K562 (cell line): ENCODE data around the gene HPS1. TPM values are rescaled to one million over a fixed set of nuclear protein-coding genes. Genes with fewer than 3 reads are reported as not detected.

Experiments
- ATAC-seq: fragments of 200-7000 bp; cut with Tn5 transposase; 3 replicates; pipeline ENCODE4 v1.9.1; 2020; ENCODE audit warnings: moderate library complexity
- BruUV-seq: library from RNA; stranded (reverse); fragments of 400-500 nt; replicated peaks from 2 replicates; lab custom pipeline; 2021; lab: Mats Ljungman, UMichigan
- CTCF ChIA-PET: fragments of 300-600 bp; formaldehyde crosslinking; extraction: SDS; loops from one replicate; lab custom pipeline; 2021; ENCODE audit warnings: low intra/inter-chr PET ratio; lab: Yijun Ruan, JAX
- POLR2A ChIA-PET: fragments of 300-600, 350-650 bp; sonication (Branson Sonifier 250); formaldehyde crosslinking; extraction: SDS; loops from one replicate; lab custom pipeline; 2021; ENCODE audit warnings: antibody characterized with exemption, inconsistent platforms; lab: Yijun Ruan, JAX
- DNase-seq, 4 experiments: peaks; one replicate each; pipeline versions ENCODE4 v3.0.0 to v3.0.0-alpha.2; 2011 to 2018; ENCODE audit warnings: low spot score in 3 of 4, mixed read lengths in 3 of 4; ENCODE audit errors: extremely low read depth in 1 of 4
- FAIRE-seq: peaks from 2 replicates; lab custom pipeline; 2011; peaks lifted over from hg19 to GRCh38; lab: Jason Lieb, UNC
- H2AFZ ChIP-seq: 2 replicates; pipeline ENCODE4 v1.6.0; 2011; ENCODE audit warnings: low read depth, low read length, control low read depth, inconsistent platforms
- H3K27ac ChIP-seq: fragments of 200-600 bp; 3 replicates; pipeline ENCODE4 v1.8.0; 2011; ENCODE audit warnings: low read depth, mild to moderate bottlenecking, control low read depth, inconsistent platforms, low read length, moderate library complexity, mixed read lengths; ENCODE audit errors: extremely low read depth
- H3K27me3 ChIP-seq, 2 experiments: fragments of 300-600 bp in 1 of 2; 2 replicates in 1 of 2; 3 replicates in 1 of 2; pipeline versions ENCODE4 v1.6.0 to v1.8.0; 2011; ENCODE audit warnings: inconsistent platforms in 2 of 2, low read length in 2 of 2, mild to moderate bottlenecking in 1 of 2, mixed read lengths in 1 of 2, moderate library complexity in 1 of 2; ENCODE audit not compliant: control insufficient read depth in 2 of 2, insufficient read depth in 2 of 2
- H3K36me3 ChIP-seq: fragments of 300-600 bp; 3 replicates; pipeline ENCODE4 v1.8.0; 2011; ENCODE audit warnings: mild to moderate bottlenecking, low read length, inconsistent platforms; ENCODE audit not compliant: control insufficient read depth, insufficient read depth
- H3K4me1 ChIP-seq, 2 experiments: fragments of 200-600 bp in 1 of 2; replicated peaks in 1 of 2; 2 replicates in 1 of 2; 3 replicates in 1 of 2; pipeline versions ENCODE4 v1.5.1 to v1.8.0; 2011; ENCODE audit warnings: inconsistent platforms in 2 of 2, low read length in 2 of 2, mild to moderate bottlenecking in 1 of 2, mixed read lengths in 1 of 2, moderate library complexity in 1 of 2; ENCODE audit not compliant: control insufficient read depth in 2 of 2, insufficient read depth in 2 of 2
- H3K4me2 ChIP-seq: 2 replicates; pipeline ENCODE4 v1.6.1; 2011; ENCODE audit warnings: low read length, control low read depth, inconsistent platforms, mixed read lengths; ENCODE audit not compliant: insufficient read depth
- H3K4me3 ChIP-seq: fragments of 200-600 bp; sonication (generic), shearing (Covaris generic); 2 replicates; pipeline ENCODE4 v1.5.1; 2016; ENCODE audit warnings: control low read depth, inconsistent platforms
- H3K79me2 ChIP-seq: fragments of 200-600 bp; 3 replicates; pipeline ENCODE4 v1.8.0; 2011; ENCODE audit warnings: low read length, inconsistent platforms; ENCODE audit not compliant: control insufficient read depth, insufficient read depth
- H3K9ac ChIP-seq, 2 experiments: 2 replicates each; pipeline versions ENCODE4 v1.6.0 to v1.6.1; 2011; ENCODE audit warnings: low read depth in 2 of 2, low read length in 2 of 2, control low read depth in 1 of 2, inconsistent platforms in 1 of 2, mild to moderate bottlenecking in 1 of 2, mixed read lengths in 1 of 2; ENCODE audit not compliant: insufficient read depth in 1 of 2
- H3K9me1 ChIP-seq: one replicate; pipeline ENCODE4 v1.6.0; 2011; ENCODE audit warnings: inconsistent platforms, mild to moderate bottlenecking, low read length, moderate library complexity; ENCODE audit not compliant: control insufficient read depth, insufficient read depth
- H3K9me3 ChIP-seq: replicated peaks from 2 replicates; pipeline ENCODE4 v1.5.1; 2011; ENCODE audit warnings: low read depth, low read length, inconsistent platforms; ENCODE audit not compliant: control insufficient read depth, insufficient read depth
- H4K20me1 ChIP-seq: replicated peaks from 2 replicates; pipeline ENCODE4 v1.6.1; 2011; ENCODE audit warnings: low read length, inconsistent platforms, mixed read lengths; ENCODE audit not compliant: control insufficient read depth, insufficient read depth
- C11orf30 ChIP-seq: fragments of 450-650 bp; IDR thresholded peaks from 2 replicates; pipeline ENCODE4 v1.6.1; 2016; ENCODE audit warnings: low read depth, mild to moderate bottlenecking
- CBFA2T2 ChIP-seq: fragments of 450-650 bp; conservative IDR thresholded peaks from 2 replicates; pipeline ENCODE4 v1.6.1; 2017; ENCODE audit warnings: mild to moderate bottlenecking
- CBFA2T3 ChIP-seq: fragments of 450-650 bp; IDR thresholded peaks from 2 replicates; pipeline ENCODE4 v1.6.1; 2017
- HNRNPK ChIP-seq: fragments of 200-400 bp; formaldehyde crosslinking; IDR thresholded peaks from one replicate; pipeline ENCODE4 v1.6.1; 2018; ENCODE audit warnings: mild to moderate bottlenecking, low read depth, low read length; ENCODE audit not compliant: poor library complexity, severe bottlenecking
- KLF16 ChIP-seq: IDR thresholded peaks from 2 replicates; pipeline ENCODE4 v1.6.1; 2016; ENCODE audit warnings: antibody characterized with exemption
- MAFG ChIP-seq: fragments of 450-650 bp; conservative IDR thresholded peaks from 2 replicates; pipeline ENCODE4 v1.6.1; 2016; ENCODE audit warnings: missing genetic modification characterization, missing compliant biosample characterization
- MCM7 ChIP-seq, 2 experiments: fragments of 450-650 bp; IDR thresholded peaks; 2 replicates each; pipeline ENCODE4 v1.6.1; 2016 to 2018
- NR2C2 ChIP-seq, 2 experiments: fragments of 200-800 bp in 1 of 2; sonication (Bioruptor generic) in 1 of 2; sonication (generic) in 1 of 2; formaldehyde crosslinking in 1 of 2; IDR thresholded peaks; 2 replicates each; pipeline versions ENCODE4 v1.6.1 to v1.8.0; 2016 to 2022; ENCODE audit warnings: mild to moderate bottlenecking in 1 of 2, missing compliant biosample characterization in 1 of 2, missing genetic modification characterization in 1 of 2, missing genetic modification reagents in 1 of 2
- PHTF2 ChIP-seq: fragments of 250-450 bp; sonication (Bioruptor Pico); IDR thresholded peaks from 2 replicates; pipeline ENCODE4 v1.5.0; 2021; ENCODE audit warnings: mild to moderate bottlenecking
- SP2 ChIP-seq: IDR thresholded peaks from 2 replicates; pipeline ENCODE4 v1.6.1; 2011; ENCODE audit warnings: mild to moderate bottlenecking, low read depth, low read length, moderate library complexity; ENCODE audit not compliant: poor library complexity, severe bottlenecking; ENCODE audit errors: extremely low read depth
- TAL1 ChIP-seq: fragments of 450-650 bp; IDR thresholded peaks from 2 replicates; pipeline ENCODE4 v1.6.1; 2016; ENCODE audit warnings: mild to moderate bottlenecking
- ZKSCAN3 ChIP-seq: fragments of 250-450 bp; sonication (Bioruptor Pico); IDR thresholded peaks from 2 replicates; pipeline ENCODE4 v1.4.0; 2020
- WGBS: fragments of 100-300 bp; shearing (Covaris generic); methylation state at CpG from one replicate; pipeline ENCODE4 v1.1.6; 2016; ENCODE audit warnings: low coverage, mixed read lengths; ENCODE audit not compliant: insufficient coverage; ENCODE audit errors: missing lambda C conversion rate; 5-methylcytosine and 5-hydroxymethylcytosine counted together
- in situ Hi-C: fragments of 300-500 bp; cut with MboI; formaldehyde crosslinking; loops from 4 replicates; pipeline ENCODE4 v1.15.0; 2018; ENCODE audit warnings: inconsistent platforms, mixed read lengths
- intact Hi-C: fragments of 100-400 bp; cut with micrococcal nuclease; formaldehyde crosslinking; loops from 2 replicates; pipeline ENCODE4 v1.14.2; 2022
- polyA plus RNA-seq, 8 experiments: library from polyadenylated mRNA; depleted of rRNA in 4 of 8; stranded (reverse) in 5 of 8; unstranded in 3 of 8; fragments of >200 nt; fragmentation: Nextera tagmentation in 2 of 8; fragmentation: Illumina TruSeq in 1 of 8; extraction: Ambion mirVana in 2 of 8; extraction: Trizol in 1 of 8; gene quantifications; 2 replicates each; pipeline versions ENCODE4 v1.2.1 to v1.2.3, GENCODE V29; 2011 to 2014; ENCODE audit warnings: inconsistent platforms in 1 of 8, missing spikeins in 1 of 8
- total RNA-seq, 7 experiments: library from RNA; depleted of rRNA in 6 of 7; stranded (reverse); fragments of >200 nt in 6 of 7; fragmentation: Illumina TruSeq in 2 of 7; extraction: Trizol in 2 of 7; gene quantifications; 2 replicates each; pipeline versions ENCODE4 v1.2.1 to v1.2.3, GENCODE V29; 2011 to 2021; ENCODE audit warnings: low replicate concordance in 1 of 7
- TF ChIP-seq, protein P1 (sequence below): fragments of 450-650 bp; IDR thresholded peaks from 2 replicates; pipeline ENCODE4 v1.6.1; 2016; ENCODE audit warnings: missing biosample characterization, missing genetic modification characterization
- TF ChIP-seq, protein P2 (sequence below): fragments of 450-650 bp; formaldehyde crosslinking; IDR thresholded peaks from 2 replicates; pipeline ENCODE4 v1.4.0; 2022; ENCODE audit warnings: missing genetic modification characterization
- TF ChIP-seq, protein P3 (sequence below): fragments of 250-450 bp; sonication (Bioruptor Pico); IDR thresholded peaks from 2 replicates; pipeline ENCODE4 v1.9.0; 2021; ENCODE audit warnings: mild to moderate bottlenecking
- TF ChIP-seq, protein P4 (sequence below): fragments of 450-650 bp; IDR thresholded peaks from 2 replicates; pipeline ENCODE4 v1.6.1; 2016; ENCODE audit warnings: borderline replicate concordance

The HPS1 gene
- total and polyA plus RNA-seq, 9 of the 15 experiments (the other 6 are each of a cell fraction or from before 2014, with no cell fraction given), result 18.1 to 43.6 (median 26.3) TPM

DNA sequence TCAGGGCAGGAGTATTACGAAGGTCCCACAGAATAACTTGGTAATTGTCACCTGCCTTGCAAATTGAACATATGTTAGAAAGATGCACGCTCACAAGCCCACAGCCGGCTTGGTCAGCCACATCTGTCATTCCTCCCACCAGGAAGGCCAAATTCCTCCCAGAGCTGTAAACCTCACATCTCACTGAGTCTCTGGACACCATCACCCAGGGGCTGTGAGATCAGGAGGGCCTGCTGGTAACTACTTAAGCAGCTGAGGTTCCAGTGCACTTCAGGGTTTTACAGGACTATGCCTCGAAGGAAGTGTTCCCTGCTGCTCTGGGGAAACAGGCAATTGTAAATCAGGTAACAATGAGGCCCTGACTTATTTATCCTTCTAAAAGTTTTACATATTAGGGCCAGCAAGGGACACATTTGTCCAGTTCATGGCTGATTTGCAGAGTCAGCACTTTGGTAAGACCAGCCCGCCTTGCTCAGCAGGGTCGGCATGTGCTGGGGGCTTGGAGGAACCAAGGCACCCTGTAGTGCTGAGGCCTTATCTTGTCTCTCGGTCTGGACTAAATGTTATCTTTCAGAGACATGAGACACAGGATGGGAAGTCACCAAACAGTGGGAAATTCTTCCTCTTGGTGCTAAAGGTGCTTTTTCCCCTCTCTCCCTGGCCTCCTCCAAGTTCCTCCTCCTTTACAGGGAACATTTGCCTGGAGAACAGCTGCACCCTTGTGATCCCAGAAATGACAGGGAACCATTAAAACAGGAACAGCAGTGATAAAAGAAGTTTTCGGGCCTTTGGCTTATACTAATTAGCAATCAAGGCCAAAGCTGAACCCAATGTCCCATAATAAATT, 66.0 kb downstream of the HPS1 start:
- no TSS peak for BruUV-seq
- Histone ChIP-seq H4K20me1 (no peaks in the 10 kb centered on the region), H3K9me1 (no peaks in the 10 kb centered on the region), H3K9me3 (no peaks in the 10 kb centered on the region), H2AFZ (no peak overlapping the region), H3K4me1 (peaks cover 0 to 6% of the 10 kb centered on the region in 2 experiments; a peak in 3 of 5 replicates), H3K27me3 (peaks cover 3 to 22% of the 10 kb centered on the region in 2 experiments; a peak in 3 of 5 replicates), H3K4me3 (no peak overlapping the region), H3K27ac (no peak overlapping the region), H3K4me2 (peak overlapping the region; percentile 8; the same call in 1 of the 2 replicates), H3K79me2 (no peaks in the 10 kb centered on the region), H3K36me3 (no peaks in the 10 kb centered on the region), H3K9ac (no peak overlapping the region)
- ChIA-PET CTCF (interaction anchor here (0.6 kb wide), 1 partner anchor 106 kb away, joined by 3 read pairs; no protein-coding TSS in a partner anchor), POLR2A (interaction anchor here (1.0 kb wide), 1 partner anchor 10 kb away, joined by 3 read pairs; no protein-coding TSS in a partner anchor)
- 0 out of 3 replicates have a peak, but pooled peaks have one; percentile 26 for ATAC-seq
- 14% methylated on average over 7 of the region's 8 CpGs for WGBS
- DNase-seq, result peak in 3 of 4 experiments; percentile 8 to 48 (median 15)
- FAIRE-seq, result peak; percentile 23
- intact Hi-C loops, result no loop called here
- in situ Hi-C loops, result no loop called here
- TF ChIP-seq SP2, result no peak
- TF ChIP-seq, protein P1, sequence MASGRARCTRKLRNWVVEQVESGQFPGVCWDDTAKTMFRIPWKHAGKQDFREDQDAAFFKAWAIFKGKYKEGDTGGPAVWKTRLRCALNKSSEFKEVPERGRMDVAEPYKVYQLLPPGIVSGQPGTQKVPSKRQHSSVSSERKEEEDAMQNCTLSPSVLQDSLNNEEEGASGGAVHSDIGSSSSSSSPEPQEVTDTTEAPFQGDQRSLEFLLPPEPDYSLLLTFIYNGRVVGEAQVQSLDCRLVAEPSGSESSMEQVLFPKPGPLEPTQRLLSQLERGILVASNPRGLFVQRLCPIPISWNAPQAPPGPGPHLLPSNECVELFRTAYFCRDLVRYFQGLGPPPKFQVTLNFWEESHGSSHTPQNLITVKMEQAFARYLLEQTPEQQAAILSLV (tag), result no peak
- no peak for TF ChIP-seq MCM7 (IDR thresholded peaks at IDR 0.05)
- no peak for TF ChIP-seq NR2C2 (CRISPR knock-in tag; IDR thresholded peaks at IDR 0.05)
- no peak for TF ChIP-seq NR2C2 (tag; IDR thresholded peaks at IDR 0.05)
- TF ChIP-seq C11orf30, result peak; percentile 96
- peak; percentile 54; the same call in 1 of the 2 replicates for TF ChIP-seq TAL1
- peak; percentile 89 for TF ChIP-seq MAFG (tag)
- TF ChIP-seq, protein P2, sequence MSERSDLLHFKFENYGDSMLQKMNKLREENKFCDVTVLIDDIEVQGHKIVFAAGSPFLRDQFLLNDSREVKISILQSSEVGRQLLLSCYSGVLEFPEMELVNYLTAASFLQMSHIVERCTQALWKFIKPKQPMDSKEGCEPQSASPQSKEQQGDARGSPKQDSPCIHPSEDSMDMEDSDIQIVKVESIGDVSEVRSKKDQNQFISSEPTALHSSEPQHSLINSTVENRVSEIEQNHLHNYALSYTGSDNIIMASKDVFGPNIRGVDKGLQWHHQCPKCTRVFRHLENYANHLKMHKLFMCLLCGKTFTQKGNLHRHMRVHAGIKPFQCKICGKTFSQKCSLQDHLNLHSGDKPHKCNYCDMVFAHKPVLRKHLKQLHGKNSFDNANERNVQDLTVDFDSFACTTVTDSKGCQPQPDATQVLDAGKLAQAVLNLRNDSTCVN (CRISPR knock-in tag), result no peak
- TF ChIP-seq ZKSCAN3 (CRISPR knock-in tag), result no peak
- TF ChIP-seq KLF16, result 0 out of 2 replicates have a peak, but pooled peaks have one; percentile 8
- TF ChIP-seq CBFA2T2, result peak; percentile 38; the same call in 1 of the 2 replicates
- TF ChIP-seq PHTF2 (CRISPR knock-in tag), result no peak
- TF ChIP-seq CBFA2T3, result peak; percentile 62
- TF ChIP-seq, protein P3, sequence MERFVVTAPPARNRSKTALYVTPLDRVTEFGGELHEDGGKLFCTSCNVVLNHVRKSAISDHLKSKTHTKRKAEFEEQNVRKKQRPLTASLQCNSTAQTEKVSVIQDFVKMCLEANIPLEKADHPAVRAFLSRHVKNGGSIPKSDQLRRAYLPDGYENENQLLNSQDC, result no peak
- TF ChIP-seq, protein P4, sequence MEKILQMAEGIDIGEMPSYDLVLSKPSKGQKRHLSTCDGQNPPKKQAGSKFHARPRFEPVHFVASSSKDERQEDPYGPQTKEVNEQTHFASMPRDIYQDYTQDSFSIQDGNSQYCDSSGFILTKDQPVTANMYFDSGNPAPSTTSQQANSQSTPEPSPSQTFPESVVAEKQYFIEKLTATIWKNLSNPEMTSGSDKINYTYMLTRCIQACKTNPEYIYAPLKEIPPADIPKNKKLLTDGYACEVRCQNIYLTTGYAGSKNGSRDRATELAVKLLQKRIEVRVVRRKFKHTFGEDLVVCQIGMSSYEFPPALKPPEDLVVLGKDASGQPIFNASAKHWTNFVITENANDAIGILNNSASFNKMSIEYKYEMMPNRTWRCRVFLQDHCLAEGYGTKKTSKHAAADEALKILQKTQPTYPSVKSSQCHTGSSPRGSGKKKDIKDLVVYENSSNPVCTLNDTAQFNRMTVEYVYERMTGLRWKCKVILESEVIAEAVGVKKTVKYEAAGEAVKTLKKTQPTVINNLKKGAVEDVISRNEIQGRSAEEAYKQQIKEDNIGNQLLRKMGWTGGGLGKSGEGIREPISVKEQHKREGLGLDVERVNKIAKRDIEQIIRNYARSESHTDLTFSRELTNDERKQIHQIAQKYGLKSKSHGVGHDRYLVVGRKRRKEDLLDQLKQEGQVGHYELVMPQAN, result no peak
- no peak for TF ChIP-seq HNRNPK
